ENCODE data around the gene RUNX2. TPM values are rescaled to one million over a fixed set of nuclear protein-coding genes. Genes with fewer than 3 reads are reported as not detected.
A peak's percentile ranks its signal among the peaks of the same experiment; 100 is the strongest.
"Not testable (repeated sequence)": the region's sequence is repeated elsewhere in the genome, so short reads cannot be mapped to it uniquely, and the experiment has no call there.

The RUNX2 gene
- polyA plus RNA-seq, 1 of the 3 experiments (the other 2 are of a cell fraction), result 4.4 TPM

DNA sequence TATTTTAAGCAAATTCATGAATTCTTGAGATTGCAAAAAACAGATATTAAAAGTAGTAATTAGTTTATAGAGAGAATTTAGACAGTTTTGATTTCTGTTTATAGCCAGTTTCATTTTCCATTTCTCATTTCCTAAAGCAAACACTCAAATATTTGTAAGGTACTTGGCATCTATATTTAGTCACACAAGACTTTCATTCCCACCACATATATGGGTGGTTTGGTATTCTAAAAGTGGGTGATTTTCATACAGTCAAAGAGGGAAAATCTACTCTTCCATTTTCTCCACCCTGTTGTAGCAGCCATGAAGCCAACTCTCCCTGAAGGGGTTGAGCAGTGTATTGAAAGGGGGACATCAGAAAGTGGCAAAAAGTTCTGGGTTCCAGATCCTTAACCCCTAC, 230.7 kb downstream of the RUNX2 start:
- TF ChIP-seq FOSL2 (IDR thresholded peaks at IDR 0.05; ENCODE audit: borderline replicate concordance, low read depth) (no peak), EP300 (IDR thresholded peaks at IDR 0.05; ENCODE audit: borderline replicate concordance in 1 of 2, low read depth in 1 of 2, low read length in 1 of 2) (no peak)
- H3K79me2 ChIP-seq (ENCODE audit: insufficient read depth), result no peaks in the 10 kb centered on the region
- H3K9me2 ChIP-seq, result no peaks in the 10 kb centered on the region
- peaks cover 0 to 14% of the 10 kb centered on the region in 2 experiments; a peak in 2 of 4 replicates for H3K4me1 ChIP-seq (ENCODE audit: control insufficient read depth in 1 of 2, insufficient read depth in 2 of 2, low read depth in 1 of 2, low read length in 1 of 2)
- H3F3A ChIP-seq (replicated peaks; ENCODE audit: insufficient read depth), result peaks cover 2% of the 10 kb centered on the region
- H3K9ac ChIP-seq, result no peak overlapping the region
- H3K9me3 ChIP-seq, result no peaks in the 10 kb centered on the region
- no peak overlapping the region for H2AFZ ChIP-seq (ENCODE audit: low read depth)
- no peaks in the 10 kb centered on the region for H4K20me1 ChIP-seq (ENCODE audit: insufficient read depth)
- no peak overlapping the region for H3K4me2 ChIP-seq
- H3K4me3 ChIP-seq (ENCODE audit: low read depth in 2 of 2, low read length in 1 of 2), result no peak overlapping the region
- DNase-seq, result no peak
- CTCF ChIA-PET, result no interaction called here
- no peak overlapping the region for H3K27ac ChIP-seq (ENCODE audit: low read depth in 2 of 2, low read length in 1 of 2)
- no peaks in the 10 kb centered on the region for H3K36me3 ChIP-seq (replicated peaks in 1 of 2; ENCODE audit: control insufficient read depth in 1 of 2, insufficient read depth in 2 of 2, low read length in 1 of 2)
- no peaks in the 10 kb centered on the region for H3K27me3 ChIP-seq (ENCODE audit: insufficient read depth)
- POLR2A ChIA-PET, result no interaction called here

DNA sequence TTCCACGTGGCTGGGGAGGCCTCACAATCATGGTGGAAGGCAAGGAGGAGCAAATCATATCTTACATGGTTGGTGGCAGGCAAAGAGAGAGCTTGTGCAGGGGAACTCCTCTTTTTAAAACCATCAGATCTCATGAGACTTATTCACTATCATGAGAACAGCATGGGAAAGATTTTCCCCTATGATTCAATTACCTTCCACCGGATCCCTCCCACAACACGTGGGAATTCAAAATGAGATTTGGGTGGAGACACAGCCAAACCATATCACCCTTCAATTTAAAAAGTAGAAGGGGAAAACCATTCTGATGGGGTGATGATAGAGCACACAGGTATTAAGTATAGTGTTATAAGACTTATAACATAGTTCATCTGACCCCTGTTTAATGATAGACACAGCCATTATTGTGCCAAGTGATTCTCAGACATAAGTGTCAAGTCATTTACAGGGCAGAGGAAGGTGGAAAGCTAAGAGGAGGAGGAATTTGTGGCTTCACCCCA, 232.2 kb downstream of the RUNX2 start:
- H3K36me3 ChIP-seq (replicated peaks in 1 of 2; ENCODE audit: control insufficient read depth in 1 of 2, insufficient read depth in 2 of 2, low read length in 1 of 2); POLR2A ChIA-PET; H3K9ac ChIP-seq; H4K20me1 ChIP-seq (ENCODE audit: insufficient read depth); CTCF ChIA-PET; H3K27ac ChIP-seq (ENCODE audit: low read depth in 2 of 2, low read length in 1 of 2); H3K4me3 ChIP-seq (ENCODE audit: low read depth in 2 of 2, low read length in 1 of 2); H3K79me2 ChIP-seq (ENCODE audit: insufficient read depth); H3K27me3 ChIP-seq (ENCODE audit: insufficient read depth); H3F3A ChIP-seq (replicated peaks; ENCODE audit: insufficient read depth); H3K4me2 ChIP-seq; H2AFZ ChIP-seq (ENCODE audit: low read depth); H3K4me1 ChIP-seq (ENCODE audit: control insufficient read depth in 1 of 2, insufficient read depth in 2 of 2, low read depth in 1 of 2, low read length in 1 of 2); H3K9me2 ChIP-seq; H3K9me3 ChIP-seq; DNase-seq: not testable (repeated sequence)
- 20% methylated on average over 3 of the region's 3 CpGs for WGBS (ENCODE audit: low lambda C conversion rate)

DNA sequence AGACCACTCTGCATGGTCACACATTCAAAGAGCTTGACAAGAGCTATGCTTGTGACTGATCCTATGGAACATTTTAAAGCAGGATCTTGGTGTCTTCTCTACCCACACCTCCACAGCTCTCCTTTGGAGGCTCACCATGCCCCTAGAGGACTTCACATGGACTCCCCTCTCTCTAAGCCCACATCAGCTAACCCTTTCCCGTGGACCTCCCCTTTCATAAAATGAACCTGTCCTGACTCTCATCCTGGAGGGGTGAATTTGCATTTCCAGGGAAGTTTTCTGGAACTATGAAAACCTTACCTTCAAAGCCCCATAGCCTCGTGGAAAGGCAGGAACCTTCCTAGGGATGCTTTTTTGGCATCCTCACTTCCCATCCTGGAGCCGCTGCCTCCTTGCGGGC, 234.0 kb downstream of the RUNX2 start:
- WGBS (ENCODE audit: low lambda C conversion rate), result 56% methylated on average over 4 of the region's 4 CpGs
- no peaks in the 10 kb centered on the region for H3K4me1 ChIP-seq (ENCODE audit: control insufficient read depth in 1 of 2, insufficient read depth in 2 of 2, low read depth in 1 of 2, low read length in 1 of 2)
- H3K27me3 ChIP-seq (ENCODE audit: insufficient read depth), result no peaks in the 10 kb centered on the region
- H2AFZ ChIP-seq (ENCODE audit: low read depth), result no peak overlapping the region
- H3K36me3 ChIP-seq (replicated peaks in 1 of 2; ENCODE audit: control insufficient read depth in 1 of 2, insufficient read depth in 2 of 2, low read length in 1 of 2), result no peaks in the 10 kb centered on the region
- H3K27ac ChIP-seq (ENCODE audit: low read depth in 2 of 2, low read length in 1 of 2), result no peak overlapping the region
- ChIA-PET POLR2A (no interaction called here), CTCF (no interaction called here)
- no peaks in the 10 kb centered on the region for H3K79me2 ChIP-seq (ENCODE audit: insufficient read depth)
- no peak overlapping the region for H3K9ac ChIP-seq
- DNase-seq, result no peak
- no peaks in the 10 kb centered on the region for H3K9me3 ChIP-seq
- H3K4me3 ChIP-seq (ENCODE audit: low read depth in 2 of 2, low read length in 1 of 2), result no peak overlapping the region
- no peaks in the 10 kb centered on the region for H3K9me2 ChIP-seq
- H3K4me2 ChIP-seq, result no peak overlapping the region
- no peaks in the 10 kb centered on the region for H3F3A ChIP-seq (replicated peaks; ENCODE audit: insufficient read depth)
- H4K20me1 ChIP-seq (ENCODE audit: insufficient read depth), result no peaks in the 10 kb centered on the region
- TF ChIP-seq SMC3 (IDR thresholded peaks at IDR 0.05; ENCODE audit: low read depth, low read length) (no peak), NFIC (IDR thresholded peaks at IDR 0.05; ENCODE audit: borderline replicate concordance) (no peak), YY1 (IDR thresholded peaks at IDR 0.05; ENCODE audit: low read depth) (no peak)

DNA sequence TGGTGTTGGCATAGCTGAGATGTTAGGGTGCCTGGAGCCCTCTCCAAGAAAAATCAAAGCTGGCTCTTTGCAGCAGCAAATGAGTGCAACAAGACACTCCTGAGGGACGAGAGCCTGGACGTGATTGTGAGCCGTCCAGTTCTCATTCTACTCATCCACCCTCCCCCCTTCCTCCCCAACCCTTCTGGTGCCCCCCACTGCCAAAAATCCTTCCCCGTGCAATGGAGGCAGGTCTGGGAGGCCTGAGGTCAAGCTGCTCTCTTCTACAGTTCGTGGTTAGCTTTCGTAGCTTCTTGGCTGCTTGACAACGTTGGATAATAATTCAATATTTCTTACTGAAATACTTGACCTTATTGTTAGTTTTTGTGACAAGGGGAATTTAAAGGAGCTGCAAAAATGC, 234.9 kb downstream of the RUNX2 start:
- peak; percentile 14; the same call in 1 of the 2 replicates for TF ChIP-seq TCF12 (IDR thresholded peaks at IDR 0.05)
- TF ChIP-seq RXRA (IDR thresholded peaks at IDR 0.05; ENCODE audit: borderline replicate concordance, low read depth), result no peak
- CTCF ChIA-PET, result no interaction called here
- Histone ChIP-seq H3K9me3 (no peaks in the 10 kb centered on the region), H3K9me2 (no peaks in the 10 kb centered on the region), H3K4me1 (ENCODE audit: control insufficient read depth in 1 of 2, insufficient read depth in 2 of 2, low read depth in 1 of 2, low read length in 1 of 2) (no peaks in the 10 kb centered on the region), H3K9ac (no peak overlapping the region), H3K79me2 (ENCODE audit: insufficient read depth) (no peaks in the 10 kb centered on the region), H3F3A (replicated peaks; ENCODE audit: insufficient read depth) (no peaks in the 10 kb centered on the region), H4K20me1 (ENCODE audit: insufficient read depth) (no peaks in the 10 kb centered on the region), H3K27me3 (ENCODE audit: insufficient read depth) (no peaks in the 10 kb centered on the region), H3K36me3 (replicated peaks in 1 of 2; ENCODE audit: control insufficient read depth in 1 of 2, insufficient read depth in 2 of 2, low read length in 1 of 2) (no peaks in the 10 kb centered on the region), H3K27ac (ENCODE audit: low read depth in 2 of 2, low read length in 1 of 2) (no peak overlapping the region), H3K4me3 (ENCODE audit: low read depth in 2 of 2, low read length in 1 of 2) (no peak overlapping the region), H3K4me2 (no peak overlapping the region), H2AFZ (ENCODE audit: low read depth) (no peak overlapping the region)
- POLR2A ChIA-PET, result no interaction called here
- DNase-seq, result no peak
- 24% methylated on average over 7 of the region's 7 CpGs for WGBS (ENCODE audit: low lambda C conversion rate)
